Sigmoid colon (tissue), 4 donors: Measurements from ENCODE around the gene MRPL37.

Source experiments
- EP300 ChIP-seq, 4 donors: sonication (generic); formaldehyde crosslinking; IDR thresholded peaks; one replicate each; pipeline ENCODE4 v1.6.1; 2017; ENCODE audit warnings: antibody characterized with exemption in 4 of 4
- POLR2A ChIP-seq, 2 donors: fragments of 450-650 bp; IDR thresholded peaks; one replicate each; pipeline ENCODE4 v1.6.1; 2016; ENCODE audit warnings: antibody characterized with exemption in 2 of 2, mild to moderate bottlenecking in 2 of 2, moderate library complexity in 2 of 2
- TF ChIP-seq, protein P1 (sequence below), 4 experiments: fragments of 450-650 bp in 3 of 4; fragments of 200-600 bp in 1 of 4; IDR thresholded peaks; one replicate each; pipeline ENCODE4 v1.5.1; 2016 to 2019; ENCODE audit warnings: antibody characterized with exemption in 4 of 4, mild to moderate bottlenecking in 3 of 4, moderate library complexity in 2 of 4

DNA sequence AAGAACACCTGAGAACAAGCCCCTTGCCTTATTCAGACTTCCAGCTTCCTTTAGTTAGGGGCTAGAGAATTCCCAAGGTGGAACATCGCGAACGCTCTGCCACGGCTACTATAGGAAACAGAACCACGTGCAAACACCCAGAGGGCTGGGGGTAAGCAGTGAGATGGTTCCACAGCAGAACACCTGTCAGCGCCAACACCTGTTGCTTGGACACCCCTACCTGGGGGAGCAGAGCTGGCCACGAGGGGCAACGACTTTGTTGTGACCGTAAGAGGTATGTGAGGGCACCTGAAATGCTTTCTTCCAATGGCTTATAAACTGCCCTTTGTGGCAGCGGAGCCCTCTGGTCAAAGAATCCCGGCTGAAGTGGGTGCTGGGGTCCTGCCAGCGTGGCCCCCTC is 50.7 kb downstream of the MRPL37 start:
- no peak for TF ChIP-seq EP300 (IDR thresholded peaks at IDR 0.05)
- TF ChIP-seq, protein P1, sequence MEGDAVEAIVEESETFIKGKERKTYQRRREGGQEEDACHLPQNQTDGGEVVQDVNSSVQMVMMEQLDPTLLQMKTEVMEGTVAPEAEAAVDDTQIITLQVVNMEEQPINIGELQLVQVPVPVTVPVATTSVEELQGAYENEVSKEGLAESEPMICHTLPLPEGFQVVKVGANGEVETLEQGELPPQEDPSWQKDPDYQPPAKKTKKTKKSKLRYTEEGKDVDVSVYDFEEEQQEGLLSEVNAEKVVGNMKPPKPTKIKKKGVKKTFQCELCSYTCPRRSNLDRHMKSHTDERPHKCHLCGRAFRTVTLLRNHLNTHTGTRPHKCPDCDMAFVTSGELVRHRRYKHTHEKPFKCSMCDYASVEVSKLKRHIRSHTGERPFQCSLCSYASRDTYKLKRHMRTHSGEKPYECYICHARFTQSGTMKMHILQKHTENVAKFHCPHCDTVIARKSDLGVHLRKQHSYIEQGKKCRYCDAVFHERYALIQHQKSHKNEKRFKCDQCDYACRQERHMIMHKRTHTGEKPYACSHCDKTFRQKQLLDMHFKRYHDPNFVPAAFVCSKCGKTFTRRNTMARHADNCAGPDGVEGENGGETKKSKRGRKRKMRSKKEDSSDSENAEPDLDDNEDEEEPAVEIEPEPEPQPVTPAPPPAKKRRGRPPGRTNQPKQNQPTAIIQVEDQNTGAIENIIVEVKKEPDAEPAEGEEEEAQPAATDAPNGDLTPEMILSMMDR (IDR thresholded peaks at IDR 0.05) = no peak
- no peak for TF ChIP-seq POLR2A (IDR thresholded peaks at IDR 0.05)
